ENCODE data around the gene CCBE1. TPM values are rescaled to one million over a fixed set of nuclear protein-coding genes. Genes with fewer than 3 reads are reported as not detected.

Gene CCBE1
- total RNA-seq, 1 donor from 2014 or later: 6.4 TPM

GRCh38 chr18:59576541-59577385, 120.5 kb downstream of the CCBE1 start:
- peaks cover 8% of the 10 kb centered on the region for H3K4me1 Mint-ChIP-seq
- no peaks in the 10 kb centered on the region for H3K36me3 ChIP-seq
- no peaks in the 10 kb centered on the region for H3K27me3 ChIP-seq
- H3K9me3 Mint-ChIP-seq: no peaks in the 10 kb centered on the region
- no peak overlapping the region for H3K4me3 Mint-ChIP-seq
- H3K4me2 ChIP-seq: no peak overlapping the region
- H3K9me3 ChIP-seq (ENCODE audit: low read depth): no peaks in the 10 kb centered on the region
- H2AFZ ChIP-seq (replicated peaks): no peak overlapping the region
- peaks cover 3% of the 10 kb centered on the region for H3K4me1 ChIP-seq
- no peaks in the 10 kb centered on the region for H3K79me2 ChIP-seq (ENCODE audit: low read depth)
- H3K36me3 Mint-ChIP-seq: no peaks in the 10 kb centered on the region
- peaks cover 19% of the 10 kb centered on the region for H3K27me3 Mint-ChIP-seq (ENCODE audit: insufficient read depth, low read depth)
- no peak overlapping the region for H3K27ac ChIP-seq
- DNase-seq (ENCODE audit: low spot score): no peak
- TF ChIP-seq EZH2 (IDR thresholded peaks at IDR 0.05) (no peak), EZH2phosphoT487 (IDR thresholded peaks at IDR 0.05) (no peak), CTCF (IDR thresholded peaks at IDR 0.05) (no peak)
- no peak overlapping the region for H3K27ac Mint-ChIP-seq
- no peaks in the 10 kb centered on the region for H3F3A ChIP-seq (ENCODE audit: low read depth)
- H4K20me1 ChIP-seq (ENCODE audit: low read depth): no peaks in the 10 kb centered on the region
- no peak overlapping the region for H3K9ac ChIP-seq
- no peak overlapping the region for H3K4me3 ChIP-seq

- Histone ChIP-seq H3K4me2 (no peak overlapping the region), H3K27me3 (no peaks in the 10 kb centered on the region), H4K20me1 (ENCODE audit: low read depth) (no peaks in the 10 kb centered on the region), H3K4me1 (peaks cover 4% of the 10 kb centered on the region), H3K27ac (no peak overlapping the region), H3K36me3 (no peaks in the 10 kb centered on the region), H2AFZ (replicated peaks) (no peak overlapping the region), H3K79me2 (ENCODE audit: low read depth) (no peaks in the 10 kb centered on the region), H3K9me3 (ENCODE audit: low read depth) (no peaks in the 10 kb centered on the region), H3F3A (ENCODE audit: low read depth) (no peaks in the 10 kb centered on the region), H3K4me3 (no peak overlapping the region), H3K9ac (no peak overlapping the region)
- Mint-ChIP-seq H3K9me3 (no peaks in the 10 kb centered on the region), H3K27me3 (ENCODE audit: insufficient read depth, low read depth) (peaks cover 22% of the 10 kb centered on the region), H3K4me1 (peaks cover 14% of the 10 kb centered on the region), H3K27ac (no peak overlapping the region), H3K4me3 (no peak overlapping the region), H3K36me3 (no peaks in the 10 kb centered on the region)
- DNase-seq (ENCODE audit: low spot score): no peak
- TF ChIP-seq CTCF (IDR thresholded peaks at IDR 0.05) (no peak), EZH2phosphoT487 (IDR thresholded peaks at IDR 0.05) (no peak), EZH2 (IDR thresholded peaks at IDR 0.05) (no peak)
These were observed 121.2 kb downstream of the CCBE1 start for GRCh38 chr18:59575995-59576394.

GRCh38 chr18:59573962-59574361, 123.3 kb downstream of the CCBE1 start:
- H2AFZ ChIP-seq (replicated peaks): no peak overlapping the region
- no peaks in the 10 kb centered on the region for H3K27me3 ChIP-seq
- H3K36me3 Mint-ChIP-seq: no peaks in the 10 kb centered on the region
- peaks cover 11% of the 10 kb centered on the region for H3K4me1 ChIP-seq
- H3K9ac ChIP-seq: no peak overlapping the region
- H3K4me3 Mint-ChIP-seq: no peak overlapping the region
- no peak overlapping the region for H3K27ac ChIP-seq
- H3K4me1 Mint-ChIP-seq: peaks cover 25% of the 10 kb centered on the region
- TF ChIP-seq EZH2phosphoT487 (IDR thresholded peaks at IDR 0.05) (no peak), EZH2 (IDR thresholded peaks at IDR 0.05) (no peak), CTCF (IDR thresholded peaks at IDR 0.05) (no peak)
- H3K27me3 Mint-ChIP-seq (ENCODE audit: insufficient read depth, low read depth): peaks cover 30% of the 10 kb centered on the region
- H3K79me2 ChIP-seq (ENCODE audit: low read depth): no peaks in the 10 kb centered on the region
- no peaks in the 10 kb centered on the region for H4K20me1 ChIP-seq (ENCODE audit: low read depth)
- no peak for DNase-seq (ENCODE audit: low spot score)
- H3F3A ChIP-seq (ENCODE audit: low read depth): no peaks in the 10 kb centered on the region
- H3K4me2 ChIP-seq: no peak overlapping the region
- no peaks in the 10 kb centered on the region for H3K9me3 ChIP-seq (ENCODE audit: low read depth)
- H3K27ac Mint-ChIP-seq: no peak overlapping the region
- H3K4me3 ChIP-seq: no peak overlapping the region
- H3K9me3 Mint-ChIP-seq: no peaks in the 10 kb centered on the region
- no peaks in the 10 kb centered on the region for H3K36me3 ChIP-seq

Measured in neural progenitor cell (in vitro differentiated cells).